ENCODE results near the gene PRDM12.

Gene PRDM12

DNA sequence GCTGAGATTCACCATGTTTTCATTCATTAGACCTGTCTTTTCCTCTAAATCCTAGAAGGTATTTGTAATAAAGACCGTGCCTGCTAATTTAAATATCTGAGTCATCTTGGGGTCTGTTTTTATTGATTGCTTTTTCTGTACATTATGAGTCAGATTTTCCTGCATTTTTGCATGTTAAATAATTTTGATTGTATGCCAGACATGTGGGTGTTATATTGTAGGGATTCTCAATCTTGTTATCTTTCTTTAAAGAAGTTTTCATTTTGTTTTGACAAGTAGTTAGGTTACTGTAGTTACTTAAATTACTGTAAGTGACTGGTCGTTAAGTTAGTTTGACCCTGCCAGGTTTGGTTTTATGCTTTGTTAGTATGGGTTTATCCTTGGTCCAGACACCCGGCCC lies 64.3 kb downstream of the PRDM12 start:
- peak; percentile 88 for DNase-seq (ENCODE audit: low spot score)
- peak overlapping the region; percentile 69 for H3K27ac ChIP-seq
- POLR2A ChIA-PET (ENCODE audit: low non-redundant PET): interaction anchor here (0.7 kb wide), 1 partner anchor 231 kb away, joined by 4 read pairs; no protein-coding TSS in a partner anchor

GRCh38 chr9:130729145-130729544 lies 64.8 kb downstream of the PRDM12 start:
- DNase-seq (ENCODE audit: low spot score): no peak
- TF ChIP-seq, protein P1, sequence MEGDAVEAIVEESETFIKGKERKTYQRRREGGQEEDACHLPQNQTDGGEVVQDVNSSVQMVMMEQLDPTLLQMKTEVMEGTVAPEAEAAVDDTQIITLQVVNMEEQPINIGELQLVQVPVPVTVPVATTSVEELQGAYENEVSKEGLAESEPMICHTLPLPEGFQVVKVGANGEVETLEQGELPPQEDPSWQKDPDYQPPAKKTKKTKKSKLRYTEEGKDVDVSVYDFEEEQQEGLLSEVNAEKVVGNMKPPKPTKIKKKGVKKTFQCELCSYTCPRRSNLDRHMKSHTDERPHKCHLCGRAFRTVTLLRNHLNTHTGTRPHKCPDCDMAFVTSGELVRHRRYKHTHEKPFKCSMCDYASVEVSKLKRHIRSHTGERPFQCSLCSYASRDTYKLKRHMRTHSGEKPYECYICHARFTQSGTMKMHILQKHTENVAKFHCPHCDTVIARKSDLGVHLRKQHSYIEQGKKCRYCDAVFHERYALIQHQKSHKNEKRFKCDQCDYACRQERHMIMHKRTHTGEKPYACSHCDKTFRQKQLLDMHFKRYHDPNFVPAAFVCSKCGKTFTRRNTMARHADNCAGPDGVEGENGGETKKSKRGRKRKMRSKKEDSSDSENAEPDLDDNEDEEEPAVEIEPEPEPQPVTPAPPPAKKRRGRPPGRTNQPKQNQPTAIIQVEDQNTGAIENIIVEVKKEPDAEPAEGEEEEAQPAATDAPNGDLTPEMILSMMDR (conservative IDR thresholded peaks at IDR 0.05; ENCODE audit: low read depth): no peak
- peak overlapping the region; percentile 53 for H3K27ac ChIP-seq
- ChIA-PET CTCF (no interaction called here), POLR2A (ENCODE audit: low non-redundant PET) (no interaction called here)

More for the DNA sequence above, 64.3 kb downstream of the PRDM12 start:
- TF ChIP-seq, protein P1 (conservative IDR thresholded peaks at IDR 0.05; ENCODE audit: low read depth): no peak
- CTCF ChIA-PET: interaction anchor here (0.7 kb wide), 1 partner anchor 293 kb away, joined by 4 read pairs; no protein-coding TSS in a partner anchor

DNA sequence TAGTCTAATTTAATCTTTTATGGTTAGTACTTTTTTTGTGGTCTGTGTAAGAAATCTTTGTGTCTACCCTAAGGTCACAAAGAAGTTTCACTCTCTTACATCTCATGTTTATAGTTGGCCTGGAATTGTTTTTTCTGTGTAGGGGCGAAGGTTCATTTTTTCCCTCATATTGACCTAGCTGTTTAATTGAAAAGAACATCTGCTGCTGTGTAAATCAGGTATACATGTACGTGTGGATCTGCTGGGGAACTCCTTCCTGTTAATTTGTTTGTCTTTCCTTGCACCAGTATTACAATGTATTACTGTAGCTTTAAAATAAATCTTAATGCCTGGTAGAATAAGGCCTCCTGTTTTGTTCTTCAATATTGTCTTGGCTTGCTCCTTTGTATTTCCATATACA lies 67.0 kb downstream of the PRDM12 start:
- POLR2A ChIA-PET (ENCODE audit: low non-redundant PET): interaction anchor here (0.7 kb wide), 1 partner anchor 779 kb away, joined by 6 read pairs; no protein-coding TSS in a partner anchor
- DNase-seq (ENCODE audit: low spot score): no peak
- CTCF ChIA-PET: interaction anchor here (0.7 to 1.1 kb wide), 4 partner anchors 13 to 434 kb away, joined by 4 to 6 read pairs (median 4); no protein-coding TSS in a partner anchor
- TF ChIP-seq, protein P1 (conservative IDR thresholded peaks at IDR 0.05; ENCODE audit: low read depth): no peak
- no peak overlapping the region for H3K27ac ChIP-seq

DNA sequence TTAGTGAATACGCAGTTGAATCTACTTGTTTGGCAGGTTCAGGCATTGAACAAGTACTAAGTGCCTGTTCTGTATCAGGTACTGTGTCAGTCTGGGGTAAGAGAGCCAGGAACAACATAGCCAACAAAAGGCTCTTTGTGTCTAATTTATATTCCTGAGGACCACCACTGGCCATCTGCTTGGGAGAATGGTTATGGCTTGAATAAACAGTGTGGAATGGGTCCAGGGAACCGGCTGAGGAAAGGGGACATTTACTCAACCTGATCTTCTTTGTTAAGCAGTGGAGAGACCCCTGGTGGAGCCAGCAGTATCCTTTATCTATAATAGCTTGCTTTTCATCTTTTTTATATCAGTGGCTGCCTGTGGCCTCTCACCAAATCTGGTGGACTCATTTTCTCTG lies 67.7 kb downstream of the PRDM12 start:
- no peak overlapping the region for H3K27ac ChIP-seq
- ChIA-PET CTCF (interaction anchor here (0.7 kb wide), 1 partner anchor 778 kb away, joined by 4 read pairs; no protein-coding TSS in a partner anchor), POLR2A (ENCODE audit: low non-redundant PET) (no interaction called here)
- TF ChIP-seq, protein P1 (conservative IDR thresholded peaks at IDR 0.05; ENCODE audit: low read depth): no peak
- peak; percentile 32 for DNase-seq (ENCODE audit: low spot score)
